IMR-90 (cell line): ENCODE results near the gene FA2H. TPM values are rescaled to one million over a fixed set of nuclear protein-coding genes. Genes with fewer than 3 reads are reported as not detected.

Experiments
- ATAC-seq: fragments of 200-7000 bp; cut with Tn5 transposase; 2 replicates; pipeline ENCODE4 v1.9.1; 2020; ENCODE audit warnings: low read depth, mild to moderate bottlenecking, moderate library complexity
- BruUV-seq: library from RNA; stranded (reverse); fragments of 400-500 nt; replicated peaks from 2 replicates; lab custom pipeline; 2021; lab: Mats Ljungman, UMichigan
- CTCF ChIA-PET: fragments of 300-600 bp; formaldehyde crosslinking; extraction: SDS; loops from one replicate; lab custom pipeline; 2021; ENCODE audit warnings: antibody characterized with exemption; lab: Yijun Ruan, JAX
- POLR2A ChIA-PET: fragments of 300-600 bp; sonication (Branson Sonifier 250); formaldehyde crosslinking; loops from one replicate; lab custom pipeline; 2022; ENCODE audit warnings: antibody characterized with exemption; ENCODE audit not compliant: unreplicated experiment; lab: Charles Lee
- DNase-seq: peaks from one replicate; pipeline ENCODE4 v3.0.0; 2013
- H2AFZ ChIP-seq: replicated peaks from 2 replicates; pipeline ENCODE3; 2013; ENCODE audit warnings: low read length, mild to moderate bottlenecking; ENCODE audit not compliant: poor library complexity
- H2AK5ac ChIP-seq: 2 replicates; pipeline ENCODE4 v1.6.1; 2013; ENCODE audit warnings: low read depth, low read length, inconsistent platforms
- H2AK9ac ChIP-seq: replicated peaks from 2 replicates; pipeline ENCODE3; 2013; ENCODE audit warnings: mild to moderate bottlenecking, low read depth, low read length, moderate library complexity; ENCODE audit not compliant: poor library complexity
- H2BK120ac ChIP-seq: 2 replicates; pipeline ENCODE4 v1.6.1; 2013; ENCODE audit warnings: low read depth, low read length, inconsistent platforms
- H2BK15ac ChIP-seq: 3 replicates; pipeline ENCODE4 v1.6.1; 2013; ENCODE audit warnings: low read depth, low read length, inconsistent platforms
- H2BK20ac ChIP-seq: 2 replicates; pipeline ENCODE4 v1.6.1; 2013; ENCODE audit warnings: low read depth, mild to moderate bottlenecking, inconsistent platforms, low read length, moderate library complexity
- H2BK5ac ChIP-seq: 2 replicates; pipeline ENCODE4 v1.6.1; 2013; ENCODE audit warnings: mild to moderate bottlenecking, low read depth, low read length, inconsistent platforms; ENCODE audit not compliant: poor library complexity, severe bottlenecking
- H3K14ac ChIP-seq: replicated peaks from 2 replicates; pipeline ENCODE4 v1.6.1; 2013; ENCODE audit warnings: low read depth, low read length, inconsistent platforms
- H3K18ac ChIP-seq: 2 replicates; pipeline ENCODE4 v1.6.1; 2013; ENCODE audit warnings: low read depth, low read length, control low read depth
- H3K23ac ChIP-seq: 2 replicates; pipeline ENCODE4 v1.6.1; 2013; ENCODE audit warnings: low read depth, low read length, inconsistent platforms
- H3K27ac ChIP-seq: 2 replicates; pipeline ENCODE4 v1.5.1; 2013; ENCODE audit warnings: mild to moderate bottlenecking, control low read depth, low read length; ENCODE audit not compliant: insufficient read depth
- H3K27me3 ChIP-seq: 2 replicates; pipeline ENCODE4 v1.6.1; 2013; ENCODE audit warnings: low read length; ENCODE audit not compliant: control insufficient read depth, insufficient read depth
- H3K36me3 ChIP-seq: 2 replicates; pipeline ENCODE4 v1.6.1; 2013; ENCODE audit warnings: low read length, mixed read lengths; ENCODE audit not compliant: control insufficient read depth, insufficient read depth
- H3K4ac ChIP-seq: 2 replicates; pipeline ENCODE4 v1.6.1; 2013; ENCODE audit warnings: low read depth, low read length, inconsistent platforms
- H3K4me1 ChIP-seq: 2 replicates; pipeline ENCODE4 v1.6.1; 2013; ENCODE audit warnings: low read length, mixed read lengths; ENCODE audit not compliant: control insufficient read depth, insufficient read depth
- H3K4me2 ChIP-seq: 2 replicates; pipeline ENCODE4 v1.6.1; 2013; ENCODE audit warnings: low read depth, mild to moderate bottlenecking, control low read depth, low read length, moderate library complexity
- H3K4me3 ChIP-seq: 2 replicates; pipeline ENCODE4 v1.5.1; 2013; ENCODE audit warnings: low read depth, mild to moderate bottlenecking, control low read depth, low read length, moderate library complexity; ENCODE audit not compliant: insufficient read depth
- H3K56ac ChIP-seq: 2 replicates; pipeline ENCODE4 v1.6.1; 2013; ENCODE audit warnings: low read length, inconsistent platforms; ENCODE audit not compliant: insufficient read depth; ENCODE audit errors: extremely low read depth
- H3K79me1 ChIP-seq, 2 experiments: 2 replicates each; pipeline ENCODE4 v1.6.1; 2013; ENCODE audit warnings: low read length in 2 of 2, inconsistent platforms in 1 of 2, low read depth in 1 of 2
- H3K9ac ChIP-seq: 2 replicates; pipeline ENCODE4 v1.6.1; 2013; ENCODE audit warnings: low read depth, low read length, control low read depth
- H3K9me1 ChIP-seq: 2 replicates; pipeline ENCODE4 v1.6.1; 2013; ENCODE audit warnings: low read length, inconsistent platforms; ENCODE audit not compliant: insufficient read depth
- H3K9me3 ChIP-seq: 2 replicates; pipeline ENCODE4 v1.6.1; 2013; ENCODE audit warnings: low read length; ENCODE audit not compliant: control insufficient read depth, insufficient read depth
- H4K20me1 ChIP-seq: 2 replicates; pipeline ENCODE4 v1.6.1; 2013; ENCODE audit warnings: low read length, inconsistent platforms; ENCODE audit not compliant: insufficient read depth
- H4K5ac ChIP-seq: 2 replicates; pipeline ENCODE4 v1.6.1; 2013; ENCODE audit warnings: mild to moderate bottlenecking, low read depth, low read length, control low read depth
- H4K8ac ChIP-seq, 2 experiments: 2 replicates each; pipeline ENCODE4 v1.6.1; 2013; ENCODE audit warnings: low read depth in 2 of 2, low read length in 2 of 2, control low read depth in 1 of 2, inconsistent platforms in 1 of 2
- H4K91ac ChIP-seq: 2 replicates; pipeline ENCODE4 v1.6.1; 2013; ENCODE audit warnings: low read depth, low read length, inconsistent platforms; ENCODE audit not compliant: insufficient read depth
- CHD1 ChIP-seq: IDR thresholded peaks from 2 replicates; pipeline ENCODE4 v1.6.1; 2012; ENCODE audit warnings: low read depth, low read length, improper control_type of control experiment
- MAZ ChIP-seq: IDR thresholded peaks from 2 replicates; pipeline ENCODE4 v1.6.1; 2012; ENCODE audit warnings: low read depth, mild to moderate bottlenecking, low read length, improper control_type of control experiment, moderate library complexity, borderline replicate concordance
- NFE2L2 ChIP-seq: fragments of 150-350 bp; IDR thresholded peaks from 2 replicates; pipeline ENCODE4 v1.6.1; 2016; ENCODE audit warnings: low read depth, mild to moderate bottlenecking, low read length
- SMC3 ChIP-seq: fragments of 150-350 bp; IDR thresholded peaks from 2 replicates; pipeline ENCODE4 v1.6.1; 2016; ENCODE audit warnings: low read depth, mild to moderate bottlenecking, antibody characterized with exemption, low read length, moderate library complexity
- WGBS, 2 experiments: methylation state at CpG; one replicate each; pipeline versions ENCODE4 v1.1.5 to v1.1.7; 2013; ENCODE audit warnings: missing lambda C conversion rate in 2 of 2; ENCODE audit not compliant: insufficient read length in 1 of 2; ENCODE audit errors: extremely low coverage in 2 of 2; 5-methylcytosine and 5-hydroxymethylcytosine counted together
- dilution Hi-C: fragments of 300-500 bp; cut with HindIII; formaldehyde crosslinking; loops from one replicate; pipeline ENCODE4 v1.14.3; 2018; ENCODE audit warnings: low sequenced_read_pairs; ENCODE audit not compliant: unreplicated experiment
- in situ Hi-C: fragments of 300-500 bp; cut with MboI; formaldehyde crosslinking; loops from 3 replicates; pipeline ENCODE4 v1.14.3; 2019; ENCODE audit warnings: low sequenced_read_pairs, inconsistent platforms, mixed read lengths
- intact Hi-C: fragments of 100-400 bp; cut with micrococcal nuclease; formaldehyde crosslinking; loops from 2 replicates; pipeline ENCODE4 v1.10.0; 2022
- polyA plus RNA-seq, 3 experiments: library from polyadenylated mRNA; depleted of rRNA; stranded (reverse); fragments of >200 nt; gene quantifications; 2 replicates each; pipeline ENCODE4 v1.2.3, GENCODE V29; 2012; ENCODE audit warnings: low replicate concordance in 1 of 3
- total RNA-seq: library from RNA; depleted of rRNA; stranded (reverse); fragments of >200 nt; gene quantifications from 2 replicates; pipeline ENCODE4 v1.2.3, GENCODE V29; 2012
- TF ChIP-seq, protein P1 (sequence below): fragments of 150-350 bp; IDR thresholded peaks from 2 replicates; pipeline ENCODE4 v1.6.1; 2016; ENCODE audit warnings: low read depth, mild to moderate bottlenecking, low read length, moderate library complexity, borderline replicate concordance
- TF ChIP-seq, protein P2 (sequence below): fragments of 150-350 bp; IDR thresholded peaks from 2 replicates; pipeline ENCODE4 v1.6.1; 2017; ENCODE audit warnings: mild to moderate bottlenecking, antibody characterized with exemption, low read length, low read depth

FA2H gene
- total and polyA plus RNA-seq, 2 of the 4 experiments (the other 2 are of a cell fraction): not detected

DNA sequence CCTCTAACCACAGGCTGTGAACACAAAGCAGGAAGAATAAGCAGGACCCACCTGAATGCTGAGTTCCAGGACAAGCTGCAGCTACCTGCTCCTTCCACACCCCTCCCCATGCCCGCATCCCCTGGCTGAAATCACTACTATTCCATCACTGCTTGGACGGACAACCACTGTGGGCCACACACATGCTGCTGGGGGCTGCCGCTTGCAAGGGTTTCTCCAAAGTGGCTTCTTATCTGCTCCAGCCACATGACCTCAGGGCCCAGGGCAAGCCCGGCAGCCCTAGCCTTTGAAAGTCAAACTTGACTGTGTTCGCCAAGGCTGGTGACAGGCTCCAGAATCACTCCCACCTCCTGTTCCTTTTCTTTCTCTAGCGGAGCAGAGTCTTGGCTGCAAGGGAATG lies 18.4 kb downstream of the FA2H start:
- no peaks in the 10 kb centered on the region for H3K79me1 ChIP-seq
- H4K91ac ChIP-seq: no peak overlapping the region
- no peaks in the 10 kb centered on the region for H4K20me1 ChIP-seq
- dilution Hi-C loops (no loop called here), intact Hi-C loops (no loop called here), in situ Hi-C loops (no loop called here)
- H4K5ac ChIP-seq: no peak overlapping the region
- no peaks in the 10 kb centered on the region for H3K4me1 ChIP-seq
- no peak overlapping the region for H3K14ac ChIP-seq
- H3K4me2 ChIP-seq: no peak overlapping the region
- H2AK5ac ChIP-seq: no peak overlapping the region
- no peak overlapping the region for H2AK9ac ChIP-seq
- H2BK15ac ChIP-seq: no peak overlapping the region
- H3K9ac ChIP-seq: no peak overlapping the region
- CTCF ChIA-PET: no interaction called here
- no peaks in the 10 kb centered on the region for H3K9me3 ChIP-seq
- no peak overlapping the region for H3K4me3 ChIP-seq
- ATAC-seq (no peak), DNase-seq (no peak)
- H3K56ac ChIP-seq: no peak overlapping the region
- peaks cover 9% of the 10 kb centered on the region for H3K27me3 ChIP-seq
- H4K8ac ChIP-seq: no peak overlapping the region
- H3K4ac ChIP-seq: no peak overlapping the region
- no peak overlapping the region for H2BK120ac ChIP-seq
- POLR2A ChIA-PET: no interaction called here
- TF ChIP-seq SMC3 (no peak), NFE2L2 (no peak), CHD1 (no peak), MAZ (no peak)
- TF ChIP-seq, protein P1, sequence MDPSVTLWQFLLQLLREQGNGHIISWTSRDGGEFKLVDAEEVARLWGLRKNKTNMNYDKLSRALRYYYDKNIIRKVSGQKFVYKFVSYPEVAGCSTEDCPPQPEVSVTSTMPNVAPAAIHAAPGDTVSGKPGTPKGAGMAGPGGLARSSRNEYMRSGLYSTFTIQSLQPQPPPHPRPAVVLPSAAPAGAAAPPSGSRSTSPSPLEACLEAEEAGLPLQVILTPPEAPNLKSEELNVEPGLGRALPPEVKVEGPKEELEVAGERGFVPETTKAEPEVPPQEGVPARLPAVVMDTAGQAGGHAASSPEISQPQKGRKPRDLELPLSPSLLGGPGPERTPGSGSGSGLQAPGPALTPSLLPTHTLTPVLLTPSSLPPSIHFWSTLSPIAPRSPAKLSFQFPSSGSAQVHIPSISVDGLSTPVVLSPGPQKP: no peak
- TF ChIP-seq, protein P2, sequence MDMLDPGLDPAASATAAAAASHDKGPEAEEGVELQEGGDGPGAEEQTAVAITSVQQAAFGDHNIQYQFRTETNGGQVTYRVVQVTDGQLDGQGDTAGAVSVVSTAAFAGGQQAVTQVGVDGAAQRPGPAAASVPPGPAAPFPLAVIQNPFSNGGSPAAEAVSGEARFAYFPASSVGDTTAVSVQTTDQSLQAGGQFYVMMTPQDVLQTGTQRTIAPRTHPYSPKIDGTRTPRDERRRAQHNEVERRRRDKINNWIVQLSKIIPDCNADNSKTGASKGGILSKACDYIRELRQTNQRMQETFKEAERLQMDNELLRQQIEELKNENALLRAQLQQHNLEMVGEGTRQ: no peak
- no peak overlapping the region for H3K18ac ChIP-seq
- no peak overlapping the region for H2BK20ac ChIP-seq
- 43% methylated on average over 3 of the region's 6 CpGs; no CpG with 5 or more reads in 1 of the 2 experiments for WGBS, 2 experiments
- BruUV-seq: no TSS peak
- H3K23ac ChIP-seq: no peak overlapping the region
- H2AFZ ChIP-seq: no peak overlapping the region
- H3K9me1 ChIP-seq: no peaks in the 10 kb centered on the region; the same call in 1 of the 2 replicates
- H3K36me3 ChIP-seq: no peaks in the 10 kb centered on the region
- no peak overlapping the region for H2BK5ac ChIP-seq
- H3K27ac ChIP-seq: no peak overlapping the region
